CMK (cell line): ENCODE data around the gene TIGD4.
"Not testable (repeated sequence)": the region's sequence is repeated elsewhere in the genome, so short reads cannot be mapped to it uniquely, and the experiment has no call there.

Experiments
- DNase-seq: peaks from one replicate; pipeline ENCODE4 v3.0.0-alpha.2; 2010; ENCODE audit warnings: low read depth

TIGD4 gene

DNA sequence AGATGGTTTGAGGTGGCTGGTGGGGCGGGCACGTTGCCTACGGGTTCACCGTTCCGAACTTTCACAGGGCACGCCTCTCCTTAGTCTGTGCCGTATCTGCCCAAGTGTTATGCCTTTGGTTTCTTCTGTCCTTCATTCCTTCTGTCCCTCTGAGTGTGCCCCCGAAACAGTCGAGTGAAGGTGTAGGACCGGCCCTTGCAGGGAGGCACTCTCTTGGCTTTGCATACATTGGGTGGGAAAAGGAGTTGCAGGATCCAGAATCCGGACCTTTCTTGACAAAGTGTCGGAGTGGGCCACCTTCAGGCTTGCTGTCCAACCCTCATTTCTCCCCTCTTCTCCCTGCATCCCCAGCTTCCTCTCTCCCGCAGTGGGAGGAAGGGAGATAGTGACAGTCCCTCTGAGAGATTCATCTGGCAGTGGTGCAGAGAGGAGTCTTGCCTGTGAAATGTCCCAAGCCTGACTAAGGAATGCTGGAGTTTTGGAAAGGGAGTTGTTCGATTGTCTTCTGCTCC lies 793 bp upstream of the TIGD4 start:
- no peak for DNase-seq

DNA sequence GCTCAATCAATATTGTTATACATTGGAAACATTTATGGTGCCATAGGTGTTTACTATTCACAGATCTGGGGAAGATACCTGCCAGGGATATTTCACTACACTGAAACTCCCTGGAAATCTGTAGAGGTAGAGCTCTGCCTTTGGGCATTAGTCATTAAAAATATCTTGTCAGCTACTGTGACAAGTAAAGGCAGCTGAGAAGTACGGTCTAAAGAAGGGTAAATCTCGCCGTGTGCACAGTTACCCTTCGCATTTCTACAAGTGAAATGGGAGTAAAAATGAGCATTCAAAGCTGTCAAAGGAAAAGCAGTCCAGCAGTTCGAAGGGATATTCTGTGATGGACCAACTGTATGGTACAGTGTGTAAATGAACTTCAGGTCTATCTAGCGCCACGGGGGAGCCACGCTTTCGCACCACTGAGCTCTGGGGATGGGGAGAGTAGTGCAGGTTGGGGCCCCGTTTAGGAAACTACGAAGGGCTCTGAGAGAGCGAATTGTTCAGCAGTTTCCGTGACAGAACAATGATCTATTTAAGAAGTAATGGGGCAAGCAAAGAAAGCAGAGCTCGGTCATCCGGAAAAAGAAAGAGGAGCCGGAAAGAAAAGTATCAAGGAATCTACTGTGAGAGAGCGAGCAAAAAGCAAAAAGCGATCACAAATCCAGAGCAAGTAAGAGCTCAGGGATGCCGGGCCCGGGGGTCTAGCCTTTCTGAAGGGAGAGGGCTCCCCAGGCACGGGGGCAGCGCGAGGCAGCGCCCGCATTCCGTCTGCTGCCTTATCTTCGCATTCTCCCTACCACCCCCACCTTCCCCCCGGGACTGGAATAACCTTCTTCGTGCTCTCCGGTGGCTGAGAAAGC lies 646 bp downstream of the TIGD4 start:
- DNase-seq: no peak

DNA sequence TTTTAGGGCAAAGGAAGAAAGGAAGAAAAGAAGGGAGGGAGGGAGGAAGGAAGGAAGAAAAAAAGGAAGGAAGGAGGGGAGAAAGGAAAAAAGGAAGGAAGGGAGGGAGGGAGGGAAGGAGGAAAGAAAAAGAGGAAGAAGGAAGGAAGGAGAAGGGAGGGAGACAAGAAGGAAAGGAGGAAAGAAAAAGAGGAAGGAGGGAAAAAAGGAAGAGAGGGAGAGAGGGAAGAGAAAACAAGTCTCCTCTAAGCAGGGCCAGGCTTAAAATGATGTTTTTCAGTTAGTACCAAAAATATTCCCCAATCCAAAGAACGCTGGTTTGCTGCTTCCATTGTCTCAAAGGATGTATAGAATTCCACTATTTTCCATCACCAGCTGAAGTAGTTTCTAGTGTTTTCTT lies 2.0 kb downstream of the TIGD4 start:
- DNase-seq: no peak

DNA sequence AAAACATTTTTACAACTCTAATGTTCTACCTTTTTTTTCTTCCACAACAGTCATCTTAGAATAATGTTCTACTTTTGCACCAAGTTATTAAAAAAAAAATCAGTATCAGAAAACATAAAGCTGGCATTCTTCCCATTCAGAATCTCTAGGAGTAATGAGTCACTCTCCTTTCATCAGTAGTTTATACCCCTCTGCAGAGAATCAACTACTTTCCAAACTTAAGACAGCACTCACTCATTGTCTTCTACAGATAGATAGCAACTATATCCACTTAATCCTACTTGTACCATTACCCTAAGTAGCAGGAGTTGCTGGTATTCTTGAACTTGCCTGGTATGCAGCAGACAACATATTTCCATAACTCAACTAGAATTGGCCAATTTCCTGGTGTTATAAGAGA lies 3.2 kb downstream of the TIGD4 start:
- no peak for DNase-seq

DNA sequence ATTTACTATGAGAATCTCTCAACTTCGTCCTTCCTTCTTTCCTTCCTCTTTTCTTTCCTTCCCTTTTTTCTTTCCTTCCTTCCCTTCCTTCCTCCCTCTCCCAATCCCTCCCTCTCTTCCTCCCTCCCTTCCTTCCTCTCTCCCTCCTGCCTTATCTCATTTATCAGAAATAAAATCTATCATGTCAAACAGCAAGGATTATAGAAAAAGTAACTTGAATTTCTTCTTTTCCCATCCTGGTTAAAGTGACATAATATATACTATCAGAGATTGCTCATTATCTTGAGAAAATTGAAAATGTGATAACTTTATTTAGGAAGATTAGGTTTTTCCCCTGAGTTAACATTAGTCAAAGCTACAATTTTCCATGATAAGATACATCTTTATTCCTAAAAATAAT lies 5.6 kb downstream of the TIGD4 start:
- no peak for DNase-seq

DNA sequence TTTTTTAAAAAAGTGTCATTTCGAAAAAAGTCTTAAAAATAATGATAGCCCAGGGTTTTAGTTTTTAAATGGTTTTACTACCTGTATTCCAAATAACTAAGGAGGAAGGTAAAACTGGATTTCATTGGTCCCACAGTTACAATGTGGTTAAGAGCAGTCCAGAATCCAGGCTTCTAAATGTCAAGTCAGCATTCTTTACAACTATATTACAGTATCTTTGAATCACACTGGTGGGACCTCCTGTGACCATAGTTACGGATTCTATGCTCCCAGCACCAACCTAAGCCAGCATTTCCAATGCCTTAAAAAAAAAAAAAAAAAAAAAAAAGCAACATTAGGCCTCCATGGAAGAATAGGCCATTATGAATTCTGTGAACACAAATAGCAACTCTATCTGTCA lies 6.2 kb downstream of the TIGD4 start:
- no peak for DNase-seq

DNA sequence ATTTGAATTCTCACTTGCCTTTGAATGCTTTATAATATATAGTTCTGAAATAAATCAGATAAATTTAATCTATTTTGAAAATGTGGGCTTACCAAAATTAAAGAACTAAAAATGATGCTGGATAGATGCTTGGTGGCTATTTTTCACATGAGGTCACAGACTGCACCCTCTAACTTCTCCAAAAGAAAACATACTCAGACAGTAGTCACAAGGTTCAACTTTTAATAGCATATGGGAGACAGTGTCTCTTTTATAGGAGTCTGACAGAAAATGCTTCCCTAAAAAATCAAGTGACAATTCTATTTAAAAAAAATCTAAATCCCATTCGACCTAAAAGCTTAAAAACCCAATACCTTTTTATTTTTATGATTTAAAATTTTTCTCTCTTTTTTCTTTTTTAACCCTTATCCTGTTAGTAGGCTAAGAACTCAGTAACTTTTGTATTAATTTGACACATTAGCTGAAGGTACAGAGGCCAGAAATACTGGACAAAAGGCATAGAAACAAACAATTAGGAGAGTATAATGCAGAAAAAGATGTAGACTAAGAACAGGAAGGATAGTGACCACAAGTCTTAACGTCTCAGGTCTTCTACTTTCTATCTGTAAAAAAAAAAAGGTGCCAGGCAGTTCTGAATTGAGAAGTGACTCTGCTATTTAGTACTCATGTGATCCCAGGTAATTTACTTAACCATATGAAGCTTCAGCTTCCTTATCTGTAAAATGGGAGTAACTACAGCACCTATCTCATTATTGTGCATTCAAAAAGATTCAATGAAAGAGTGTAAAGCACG lies 7.6 kb downstream of the TIGD4 start:
- DNase-seq: no peak

DNA sequence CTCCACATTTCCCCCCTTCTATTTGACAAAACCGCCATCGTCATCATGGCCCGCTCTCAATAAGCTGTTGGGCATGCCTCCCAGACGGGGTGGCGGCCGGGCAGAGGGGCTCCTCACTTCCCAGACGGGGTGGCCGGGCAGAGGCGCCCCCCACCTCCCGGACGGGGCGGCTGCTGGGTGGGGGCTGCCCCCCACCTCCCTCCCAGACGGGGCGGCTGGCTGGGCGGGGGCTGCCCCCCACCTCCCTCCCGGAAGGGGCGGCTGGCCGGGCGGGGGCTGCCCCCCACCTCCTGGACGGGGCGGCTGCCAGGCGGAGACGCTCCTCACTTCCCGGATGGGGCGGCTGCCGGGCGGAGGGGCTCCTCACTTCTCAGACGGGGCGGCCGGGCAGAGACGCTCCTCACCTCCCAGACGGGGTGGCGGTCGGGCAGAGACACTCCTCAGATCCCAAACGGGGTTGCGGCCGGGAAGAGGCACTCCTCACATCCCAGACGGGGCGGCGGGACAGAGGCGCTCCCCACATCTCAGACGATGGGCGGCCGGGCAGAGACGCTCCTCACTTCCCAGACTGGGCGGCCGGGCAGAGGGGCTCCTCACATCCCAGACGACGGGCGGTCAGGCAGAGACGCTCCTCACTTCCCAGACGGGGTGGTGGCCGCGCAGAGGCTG lies 14.3 kb downstream of the TIGD4 start:
- DNase-seq: not testable (repeated sequence)

DNA sequence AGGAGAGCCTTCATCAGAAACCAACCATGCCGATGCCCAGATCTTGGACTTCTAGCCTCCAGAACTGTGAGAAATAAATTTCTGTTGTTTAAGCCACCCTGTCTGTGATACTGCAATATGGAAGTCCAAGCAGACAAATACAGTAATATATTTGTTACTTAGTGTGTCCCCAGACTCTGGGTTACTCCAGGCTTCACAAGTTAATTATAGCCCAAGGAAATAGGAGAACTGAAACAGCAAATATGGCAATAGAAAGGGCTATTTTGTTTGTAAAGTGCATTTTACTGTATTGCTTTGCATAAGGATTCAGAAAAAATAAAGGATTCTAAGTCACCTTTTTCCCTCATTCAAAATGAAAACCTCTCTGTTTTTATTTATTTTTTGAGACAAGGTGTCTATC lies 15.7 kb downstream of the TIGD4 start:
- DNase-seq: no peak

DNA sequence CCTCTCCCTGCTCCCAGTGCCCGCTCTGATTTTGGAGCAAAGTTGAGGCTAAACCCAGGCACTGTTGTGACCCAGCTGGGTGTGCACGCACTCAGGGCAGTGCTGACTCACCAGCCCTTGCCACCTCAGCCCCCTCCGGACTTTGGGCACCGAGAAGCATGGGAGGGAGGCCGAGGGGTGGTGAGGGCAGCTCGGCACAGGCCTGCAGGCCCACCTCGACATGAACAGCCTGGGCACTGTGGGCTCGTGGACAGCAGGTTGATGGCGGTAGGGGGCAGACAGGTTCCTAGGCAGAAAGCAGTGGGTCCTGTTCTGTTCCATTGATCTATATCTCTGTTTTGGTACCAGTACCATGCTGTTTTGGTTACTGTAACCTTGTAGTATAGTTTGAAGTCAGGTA lies 30.9 kb downstream of the TIGD4 start:
- DNase-seq: no peak

DNA sequence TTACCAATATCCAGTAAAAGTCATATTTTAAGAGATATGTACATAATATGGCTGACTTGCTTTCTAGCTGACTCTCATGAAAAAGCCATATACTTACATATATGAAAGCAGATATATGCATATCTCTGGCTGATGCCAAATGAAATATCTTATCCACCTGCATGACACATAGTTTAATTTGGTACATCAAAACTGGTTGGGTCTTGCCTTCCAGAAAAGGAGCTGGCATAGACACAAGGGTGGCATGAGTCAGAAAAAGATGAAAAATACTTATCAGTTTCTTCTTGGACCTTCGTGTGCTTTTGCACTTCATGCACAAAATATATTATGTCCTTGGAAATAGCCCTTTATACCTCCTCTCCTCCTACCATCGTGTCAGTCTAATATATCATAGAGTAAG lies 32.1 kb downstream of the TIGD4 start:
- DNase-seq: no peak

DNA sequence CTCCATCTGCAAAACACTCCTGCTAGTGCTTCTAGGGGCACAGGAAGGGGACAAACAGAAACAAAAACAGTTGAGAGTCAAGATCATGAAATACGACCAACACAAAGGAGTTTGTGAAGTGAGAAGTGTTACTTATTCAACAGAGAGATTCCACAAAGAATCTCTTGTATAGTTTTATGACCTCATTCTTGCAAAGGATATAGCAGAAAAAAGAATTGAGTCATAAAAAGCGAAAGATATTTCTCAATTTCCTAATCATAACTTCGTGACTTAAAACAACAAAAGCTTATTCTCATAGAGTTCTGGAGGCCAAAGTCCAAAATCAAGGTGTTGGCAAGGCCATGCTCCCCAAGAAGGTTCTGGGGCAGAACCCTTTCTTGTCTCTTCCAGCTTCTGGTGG lies 40.7 kb downstream of the TIGD4 start:
- DNase-seq: no peak

DNA sequence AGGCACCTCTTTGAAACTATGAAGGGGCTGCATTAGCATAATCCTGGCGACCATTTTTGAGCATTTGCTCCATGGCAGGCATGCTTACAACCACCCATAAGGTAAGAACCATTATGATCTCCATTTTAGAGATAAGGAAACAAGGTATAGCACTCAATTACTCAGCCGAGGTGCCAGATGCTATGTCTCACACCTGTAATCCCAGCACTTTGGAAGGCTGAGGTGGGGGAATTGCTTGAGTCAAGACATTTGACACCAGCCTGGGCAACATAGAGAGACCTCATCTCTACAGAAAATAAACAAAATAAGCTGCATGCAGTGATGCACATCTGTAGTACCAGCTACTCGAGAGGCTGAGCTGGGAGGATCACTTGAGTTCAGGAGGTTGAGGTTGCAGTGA lies 43.6 kb downstream of the TIGD4 start:
- no peak for DNase-seq

DNA sequence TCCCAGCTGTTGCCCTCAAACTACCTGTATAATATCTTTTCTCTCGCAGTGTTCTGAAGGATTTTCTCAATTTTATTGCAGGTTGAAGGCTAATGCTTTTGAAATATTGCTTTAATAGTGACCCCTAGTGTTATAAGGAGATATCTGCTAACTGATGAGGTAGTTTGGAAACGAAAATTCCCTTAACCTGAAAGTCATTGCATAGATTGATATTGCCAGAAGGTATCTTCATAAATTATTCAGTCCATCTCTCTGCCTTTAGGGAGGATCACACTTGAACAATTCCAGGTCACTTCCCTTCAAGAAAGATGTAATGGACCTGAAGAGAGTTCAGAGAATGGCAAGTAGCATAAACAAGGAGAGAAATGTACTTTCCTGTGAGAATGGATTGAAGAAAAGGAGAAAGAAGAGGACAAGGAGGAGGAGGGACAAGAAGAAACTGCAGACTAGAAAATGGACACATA lies 44.1 kb downstream of the TIGD4 start:
- DNase-seq: no peak

DNA sequence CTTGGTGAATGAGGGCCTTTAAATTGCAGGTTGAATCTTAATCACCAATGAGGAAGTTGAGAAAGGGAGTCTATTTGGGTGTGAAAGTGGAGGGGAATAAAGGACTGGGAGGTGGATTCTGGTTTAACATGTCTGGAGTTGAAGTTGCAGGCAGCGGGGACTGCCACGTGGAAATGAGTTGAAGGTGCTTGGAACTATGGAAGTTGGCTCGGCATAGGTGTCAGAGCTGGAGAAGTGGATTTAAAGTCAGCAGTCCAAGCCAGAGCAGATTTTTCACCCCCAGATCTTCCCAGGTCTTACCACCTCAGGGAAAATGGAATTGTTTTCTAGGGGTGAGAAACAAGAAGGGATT lies 44.9 kb downstream of the TIGD4 start:
- DNase-seq: no peak

DNA sequence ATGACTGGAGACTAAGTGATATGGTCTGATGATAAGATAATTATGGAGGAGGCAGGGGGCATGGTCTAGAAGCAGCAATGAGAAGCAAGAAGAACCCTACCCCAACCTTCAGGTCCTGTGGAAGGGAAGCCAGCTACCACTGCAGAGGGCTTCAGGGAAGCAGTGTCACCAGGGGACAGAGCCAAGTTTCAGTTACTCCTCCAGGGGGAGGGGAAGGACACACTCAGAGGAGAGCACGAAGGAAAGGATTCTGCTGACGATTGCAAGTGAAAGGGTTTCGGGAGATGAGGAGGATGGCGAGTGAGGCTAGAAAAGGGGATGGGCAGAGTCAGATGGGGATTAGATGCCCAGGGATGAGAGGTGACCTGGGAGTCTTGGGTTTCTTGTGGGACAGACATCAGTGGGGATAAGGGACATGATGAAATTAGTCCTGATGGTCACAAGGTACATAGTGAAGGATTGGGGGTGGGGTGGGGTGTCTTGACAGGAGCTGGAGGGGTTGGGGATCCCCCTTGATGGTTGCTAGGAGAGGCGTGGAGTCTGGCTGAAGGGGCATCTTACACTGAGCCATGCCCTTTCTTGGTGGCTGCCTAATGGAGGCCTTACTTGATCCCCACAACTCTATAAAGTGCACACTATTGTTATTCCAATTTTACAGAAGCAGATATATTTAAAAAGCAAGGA lies 45.4 kb downstream of the TIGD4 start:
- DNase-seq: no peak

DNA sequence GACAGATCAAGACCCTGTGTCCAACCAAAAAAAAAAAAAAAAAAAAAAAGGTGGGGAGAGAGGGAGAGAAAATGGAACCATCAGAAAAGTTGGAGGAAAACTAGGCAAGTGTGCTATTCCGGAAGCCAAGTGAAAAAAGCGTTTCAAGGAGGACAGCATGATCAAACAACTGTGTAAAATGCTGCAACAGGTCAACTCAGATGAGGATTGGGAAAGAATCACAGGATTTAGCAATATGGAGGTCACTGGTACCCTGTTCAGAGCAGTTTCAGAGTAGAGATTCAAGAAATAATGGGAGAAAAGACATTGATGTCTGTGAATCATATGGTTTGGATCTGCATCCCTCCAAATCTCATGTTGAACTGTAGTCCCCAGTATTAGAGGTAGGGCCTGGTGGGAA lies 47.5 kb downstream of the TIGD4 start:
- no peak for DNase-seq

DNA sequence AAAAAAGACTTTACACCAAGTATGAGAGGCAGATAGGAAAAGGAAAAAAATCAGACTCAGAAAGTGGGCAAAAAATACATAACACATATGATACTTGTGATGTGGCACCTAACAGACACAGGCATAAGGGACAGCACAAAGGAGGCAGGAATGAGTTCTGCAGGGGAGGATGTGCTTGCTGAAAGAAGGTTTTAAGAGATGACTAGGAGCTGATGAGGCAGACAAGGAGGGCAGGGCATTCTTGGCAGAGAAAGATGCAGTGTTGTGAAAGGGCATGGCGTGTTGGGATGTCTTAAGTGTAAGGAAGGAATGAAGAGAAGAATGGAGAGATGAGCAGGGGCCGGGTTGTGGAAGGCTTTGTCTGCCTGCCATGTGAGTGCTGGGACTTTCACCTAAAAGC lies 50.1 kb downstream of the TIGD4 start:
- DNase-seq: no peak

DNA sequence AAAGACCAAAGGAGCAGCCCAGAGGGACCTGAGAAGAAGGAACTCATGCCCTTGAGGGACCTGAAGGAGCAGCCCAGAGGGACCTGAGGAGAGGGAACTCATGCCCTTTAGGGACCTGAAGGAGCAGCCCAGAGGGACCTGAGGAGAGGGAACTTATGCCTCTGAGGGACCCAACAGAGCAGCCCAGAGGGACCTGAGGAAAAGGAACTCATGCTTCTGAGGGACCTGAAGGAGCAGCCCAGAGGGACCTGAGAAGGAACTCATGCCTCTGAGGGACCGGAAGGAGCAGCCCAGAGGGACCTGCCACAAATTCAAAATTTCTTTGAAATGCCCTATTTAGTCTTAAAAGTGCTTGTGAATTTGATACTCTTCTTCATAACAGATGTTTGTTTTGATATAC lies 51.2 kb downstream of the TIGD4 start:
- no peak for DNase-seq

DNA sequence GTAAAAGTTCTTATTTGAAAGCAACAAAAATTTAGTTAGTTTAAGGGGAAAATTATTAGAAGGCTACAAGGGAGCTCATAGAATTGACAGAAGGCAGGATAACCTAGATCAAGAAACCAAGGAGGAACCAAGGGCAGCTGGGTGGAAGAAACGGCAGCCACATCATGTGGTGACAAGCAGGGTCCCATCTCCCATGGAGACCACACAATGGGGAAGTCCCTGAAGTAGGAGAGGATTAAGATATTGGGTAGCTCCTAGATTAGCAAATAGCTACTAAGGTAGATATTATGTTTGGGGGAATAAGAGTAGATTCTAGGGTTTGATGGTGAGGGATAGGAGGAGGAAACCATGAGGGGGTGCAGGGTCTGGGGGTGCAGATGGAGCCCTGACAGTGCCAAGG lies 51.7 kb downstream of the TIGD4 start:
- DNase-seq: no peak

DNA sequence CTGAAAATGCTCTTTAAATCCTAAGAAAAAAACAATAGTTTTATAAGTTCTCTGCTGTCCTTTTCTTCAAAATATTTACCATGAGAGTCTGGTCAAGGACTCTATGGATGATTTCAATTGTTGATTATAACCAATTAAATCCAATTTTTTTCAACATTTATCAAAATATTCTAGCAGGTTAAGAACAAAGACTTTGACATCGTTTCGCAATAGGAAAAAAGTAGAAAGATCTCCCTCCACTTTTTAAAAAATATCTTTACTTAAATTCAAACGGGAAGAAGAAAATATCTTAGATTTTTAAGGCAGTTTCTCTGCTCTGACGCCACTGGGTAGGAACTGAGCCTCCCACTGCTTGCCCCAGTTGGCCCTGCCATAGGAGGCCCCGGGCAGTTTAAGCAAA lies 55.0 kb downstream of the TIGD4 start:
- no peak for DNase-seq

DNA sequence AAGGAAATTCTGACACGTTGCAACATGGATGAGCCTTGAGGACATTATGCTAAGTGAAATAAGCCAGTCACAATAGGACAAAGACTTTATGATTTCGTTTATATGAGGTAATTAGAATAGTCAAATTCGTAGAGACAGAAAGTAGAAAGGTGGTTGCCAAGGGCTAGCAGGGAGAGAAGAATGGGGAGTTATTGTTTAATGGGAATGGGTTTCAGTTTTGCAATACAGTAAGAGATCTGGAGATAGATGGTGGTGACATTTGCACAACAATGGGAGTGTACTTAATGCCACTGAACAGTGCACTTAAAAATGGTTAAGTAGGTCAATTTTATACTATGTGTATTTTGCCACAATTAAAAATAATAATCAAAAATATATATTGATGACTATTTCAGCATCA lies 56.3 kb downstream of the TIGD4 start:
- DNase-seq: no peak
